BLaER1 (cell line): ENCODE results near the gene TEX9.
"Not testable (repeated sequence)": the region's sequence is repeated elsewhere in the genome, so short reads cannot be mapped to it uniquely, and the experiment has no call there.

ENCODE experiments used
- H3K27ac ChIP-seq: shearing (Covaris generic); formaldehyde crosslinking; 2 replicates; pipeline ENCODE4 v1.8.1; 2022
- H3K27me3 ChIP-seq: shearing (Covaris generic); formaldehyde crosslinking; 2 replicates; pipeline ENCODE4 v1.8.1; 2022
- H3K36me3 ChIP-seq: shearing (Covaris generic); formaldehyde crosslinking; 2 replicates; pipeline ENCODE4 v1.8.1; 2022
- H3K4me1 ChIP-seq: shearing (Covaris generic); formaldehyde crosslinking; 2 replicates; pipeline ENCODE4 v1.8.1; 2022
- H3K4me2 ChIP-seq: shearing (Covaris generic); formaldehyde crosslinking; 2 replicates; pipeline ENCODE4 v1.8.1; 2022
- H3K4me3 ChIP-seq: shearing (Covaris generic); formaldehyde crosslinking; 2 replicates; pipeline ENCODE4 v1.8.1; 2022
- H3K9ac ChIP-seq: shearing (Covaris generic); formaldehyde crosslinking; 2 replicates; pipeline ENCODE4 v1.8.1; 2022
- H3K9me3 ChIP-seq: shearing (Covaris generic); formaldehyde crosslinking; 2 replicates; pipeline ENCODE4 v1.8.1; 2022
- H4K20me1 ChIP-seq: shearing (Covaris generic); formaldehyde crosslinking; 2 replicates; pipeline ENCODE4 v1.8.1; 2022
- Cebpa-rat ChIP-seq: shearing (Covaris generic); IDR thresholded peaks from 2 replicates; pipeline ENCODE4 v1.8.1; 2022

TEX9 gene

GRCh38 chr15:56393277-56393676 lies 28.1 kb downstream of the TEX9 start:
- no peak for TF ChIP-seq Cebpa-rat
- Histone ChIP-seq H3K9ac (no peak overlapping the region), H3K4me2 (no peak overlapping the region), H3K4me1 (no peaks in the 10 kb centered on the region), H3K9me3 (peaks cover 7% of the 10 kb centered on the region; the same call in 1 of the 2 replicates), H3K27me3 (no peaks in the 10 kb centered on the region), H3K36me3 (no peaks in the 10 kb centered on the region), H4K20me1 (no peaks in the 10 kb centered on the region), H3K4me3 (no peak overlapping the region), H3K27ac (no peak overlapping the region)

GRCh38 chr15:56394909-56395308 lies 29.7 kb downstream of the TEX9 start:
- TF ChIP-seq Cebpa-rat: no peak
- Histone ChIP-seq H3K4me3 (no peak overlapping the region), H3K27me3 (no peaks in the 10 kb centered on the region), H3K9me3 (peaks cover 13% of the 10 kb centered on the region), H3K4me2 (no peak overlapping the region), H3K27ac (no peak overlapping the region), H3K9ac (no peak overlapping the region), H4K20me1 (no peaks in the 10 kb centered on the region), H3K4me1 (no peaks in the 10 kb centered on the region), H3K36me3 (no peaks in the 10 kb centered on the region)

GRCh38 chr15:56397325-56397724 lies 32.1 kb downstream of the TEX9 start:
- H4K20me1 ChIP-seq, H3K27ac ChIP-seq, H3K4me3 ChIP-seq, H3K9ac ChIP-seq, H3K36me3 ChIP-seq, H3K4me2 ChIP-seq, H3K4me1 ChIP-seq, H3K27me3 ChIP-seq: not testable (repeated sequence)
- peaks cover 13% of the 10 kb centered on the region for H3K9me3 ChIP-seq

- not testable (repeated sequence) for H3K27ac ChIP-seq, H3K4me2 ChIP-seq, H3K36me3 ChIP-seq, H3K4me1 ChIP-seq, H3K9ac ChIP-seq, H3K4me3 ChIP-seq, H4K20me1 ChIP-seq, H3K27me3 ChIP-seq
- H3K9me3 ChIP-seq: peaks cover 13% of the 10 kb centered on the region
Observed at GRCh38 chr15:56399209-56399608, 34.0 kb downstream of the TEX9 start.

- no peak overlapping the region for H3K4me2 ChIP-seq
- H3K4me1 ChIP-seq: no peaks in the 10 kb centered on the region
- no peaks in the 10 kb centered on the region for H3K36me3 ChIP-seq
- no peaks in the 10 kb centered on the region for H4K20me1 ChIP-seq
- H3K9me3 ChIP-seq: no peaks in the 10 kb centered on the region
- H3K9ac ChIP-seq: no peak overlapping the region
- H3K27ac ChIP-seq: no peak overlapping the region
- no peak for TF ChIP-seq Cebpa-rat
- H3K4me3 ChIP-seq: no peak overlapping the region
- no peaks in the 10 kb centered on the region for H3K27me3 ChIP-seq
Observed at GRCh38 chr15:56410721-56411120, 45.5 kb downstream of the TEX9 start.

GRCh38 chr15:56411122-56411749 lies 46.0 kb downstream of the TEX9 start:
- Histone ChIP-seq H3K9ac (no peak overlapping the region), H3K4me2 (no peak overlapping the region), H3K27me3 (no peaks in the 10 kb centered on the region), H3K27ac (no peak overlapping the region), H3K4me1 (no peaks in the 10 kb centered on the region), H3K4me3 (no peak overlapping the region), H4K20me1 (no peaks in the 10 kb centered on the region), H3K36me3 (no peaks in the 10 kb centered on the region), H3K9me3 (no peaks in the 10 kb centered on the region)
- TF ChIP-seq Cebpa-rat: no peak

GRCh38 chr15:56413114-56413733 lies 48.0 kb downstream of the TEX9 start:
- not testable (repeated sequence) for H3K36me3 ChIP-seq, H3K27me3 ChIP-seq, H4K20me1 ChIP-seq, H3K27ac ChIP-seq, H3K9me3 ChIP-seq, H3K4me1 ChIP-seq, H3K9ac ChIP-seq, H3K4me3 ChIP-seq, H3K4me2 ChIP-seq

GRCh38 chr15:56425276-56425675 lies 60.0 kb downstream of the TEX9 start:
- Histone ChIP-seq H3K27ac (no peak overlapping the region), H3K4me3 (no peak overlapping the region), H4K20me1 (no peaks in the 10 kb centered on the region), H3K9ac (no peak overlapping the region), H3K4me1 (no peaks in the 10 kb centered on the region), H3K4me2 (no peak overlapping the region), H3K9me3 (0 out of 2 replicates have a peak, but pooled peaks cover 7% of the 10 kb centered on the region), H3K36me3 (no peaks in the 10 kb centered on the region), H3K27me3 (no peaks in the 10 kb centered on the region)
- no peak for TF ChIP-seq Cebpa-rat

- no peaks in the 10 kb centered on the region for H4K20me1 ChIP-seq
- H3K9me3 ChIP-seq: 0 out of 2 replicates have a peak, but pooled peaks cover 7% of the 10 kb centered on the region
- H3K36me3 ChIP-seq: no peaks in the 10 kb centered on the region
- no peak overlapping the region for H3K4me2 ChIP-seq
- H3K4me1 ChIP-seq: no peaks in the 10 kb centered on the region
- H3K27me3 ChIP-seq: no peaks in the 10 kb centered on the region
- TF ChIP-seq Cebpa-rat: no peak
- no peak overlapping the region for H3K27ac ChIP-seq
- no peak overlapping the region for H3K9ac ChIP-seq
- no peak overlapping the region for H3K4me3 ChIP-seq
Observed at GRCh38 chr15:56425976-56426375, 60.8 kb downstream of the TEX9 start.

GRCh38 chr15:56428821-56429458 lies 63.7 kb downstream of the TEX9 start:
- H3K9ac ChIP-seq: no peak overlapping the region
- H3K36me3 ChIP-seq: no peaks in the 10 kb centered on the region
- H3K4me3 ChIP-seq: no peak overlapping the region
- H3K9me3 ChIP-seq: 0 out of 2 replicates have a peak, but pooled peaks cover 7% of the 10 kb centered on the region
- no peaks in the 10 kb centered on the region for H3K27me3 ChIP-seq
- no peak overlapping the region for H3K4me2 ChIP-seq
- no peak for TF ChIP-seq Cebpa-rat
- H4K20me1 ChIP-seq: no peaks in the 10 kb centered on the region
- H3K27ac ChIP-seq: no peak overlapping the region
- no peaks in the 10 kb centered on the region for H3K4me1 ChIP-seq
